Ovary (tissue), 9 donors: ENCODE results near the gene PTER. TPM values are rescaled to one million over a fixed set of nuclear protein-coding genes. Genes with fewer than 3 reads are reported as not detected.

Experiments used
- DNase-seq, 5 donors: peaks; one replicate each; pipeline ENCODE4 v3.0.0-alpha.2; 2019 to 2020
- H3K27ac ChIP-seq, 2 donors: fragments of 200-600 bp; one replicate each; pipeline versions ENCODE4 v1.5.1 to v1.8.0; 2019 to 2022
- H3K27me3 ChIP-seq: fragments of 200-600 bp; one replicate; pipeline ENCODE4 v1.8.0; 2022
- H3K36me3 ChIP-seq: fragments of 200-600 bp; sonication (generic); one replicate; pipeline ENCODE4 v1.5.1; 2019
- H3K4me1 ChIP-seq: one replicate; pipeline ENCODE4 v1.8.1; 2013; ENCODE audit warnings: mild to moderate bottlenecking, moderate library complexity; ENCODE audit not compliant: insufficient read depth
- H3K4me3 ChIP-seq: fragments of 200-600 bp; sonication (generic); one replicate; pipeline ENCODE4 v1.5.1; 2017
- H3K9me3 ChIP-seq, 2 donors: fragments of 200-600 bp in 1 of 2; sonication (generic) in 1 of 2; one replicate each; pipeline versions ENCODE4 v1.5.1 to v1.8.1; 2013 to 2019; ENCODE audit warnings: mild to moderate bottlenecking in 1 of 2, moderate library complexity in 1 of 2
- EP300 ChIP-seq: sonication (generic); formaldehyde crosslinking; IDR thresholded peaks from one replicate; pipeline ENCODE4 v1.6.1; 2017; ENCODE audit warnings: antibody characterized with exemption
- POLR2A ChIP-seq: fragments of 450-650 bp; IDR thresholded peaks from one replicate; pipeline ENCODE4 v1.6.1; 2017; ENCODE audit warnings: antibody characterized with exemption, mild to moderate bottlenecking, moderate library complexity
- WGBS, 3 donors: extraction: QIAGEN DNeasy Blood & Tissue Kit in 1 of 3; methylation state at CpG; one replicate each; pipeline versions ENCODE4 v1.1.5 to v1.1.7; 2013 to 2017; 5-methylcytosine and 5-hydroxymethylcytosine counted together
- intact Hi-C, 4 donors: fragments of 100-400 bp; cut with DNase I; formaldehyde crosslinking; loops; one replicate each; pipeline versions ENCODE4 v1.11.0 to v1.15.1; 2022 to 2023
- polyA plus RNA-seq, 2 donors: library from polyadenylated mRNA; stranded (reverse); fragments of 200-250 nt in 1 of 2; fragments of 350-450 nt in 1 of 2; fragmentation: Illumina TruSeq in 1 of 2; extraction: RNeasy Lipid Tissue Mini Kit (QIAGEN cat#74804) in 1 of 2; gene quantifications; one replicate each; pipeline ENCODE4 v1.2.3, GENCODE V29; 2013 to 2014
- total RNA-seq, 7 donors: library from RNA; depleted of rRNA in 2 of 7; stranded (reverse); fragments of >200 nt in 2 of 7; fragmentation: NEBNext Ultra II Directional in 3 of 7; extraction: Animal tissue kit (Norgen Biotek cat#: 25700) in 3 of 7; gene quantifications; one replicate each; pipeline versions ENCODE4 v1.1.0 to v1.2.4, GENCODE V29; 2016 to 2023
- TF ChIP-seq, protein P1 (sequence below), 3 donors: fragments of 450-650 bp in 2 of 3; fragments of 200-600 bp in 1 of 3; IDR thresholded peaks; one replicate each; pipeline versions ENCODE4 v1.5.1 to v1.8.0; 2016 to 2022; ENCODE audit warnings: antibody characterized with exemption in 3 of 3, mild to moderate bottlenecking in 1 of 3
- donor health status: DM: no; HTN: no; CAD: no; lungs with moderate emphysema.
- donor health status: DM: no; HTN: no; CAD: no.
- donor health status: Bipolar disorder and iron deficiency.
- donor health status: DM: yes; HTN: yes; CAD: no.
- donor health status: DM: no; HTN: no; CAD: no.
- donor health status: DM: yes; HTN: yes; CAD: no.

The PTER gene
- total and polyA plus RNA-seq, 9 donors: 1.5 to 19.2 (median 4.2) TPM

DNA sequence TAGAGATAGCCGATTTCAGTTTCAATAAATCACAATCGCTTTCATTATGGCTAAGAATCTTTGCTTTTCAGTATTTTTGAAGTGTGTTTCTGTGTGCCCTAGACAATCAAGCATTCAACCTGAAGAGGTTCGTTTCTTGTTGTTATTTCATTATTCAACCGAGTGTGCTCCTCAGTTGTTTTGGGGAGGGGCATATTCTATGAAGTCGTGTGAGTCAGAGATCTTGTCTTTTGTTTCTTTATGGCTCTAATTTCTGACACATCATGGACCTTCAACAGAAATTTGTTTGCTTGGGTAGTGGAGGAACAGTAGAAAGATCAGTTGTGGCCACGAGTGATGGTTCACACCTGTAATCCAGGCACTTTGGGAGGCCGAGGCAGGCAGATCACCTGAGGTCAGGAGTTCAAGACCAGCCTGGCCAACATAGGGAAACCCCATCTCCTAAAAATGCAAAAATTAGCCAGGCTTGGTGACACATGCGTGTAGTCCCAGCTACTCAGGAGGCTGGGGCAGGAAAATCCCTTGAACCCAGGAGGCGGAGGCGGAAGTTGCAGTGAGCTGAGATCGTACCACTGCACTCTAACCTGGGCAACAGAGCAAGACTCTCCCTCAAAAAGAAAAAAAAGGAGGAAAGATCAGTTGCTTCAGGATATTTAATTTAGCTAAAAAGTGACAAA, 46.6 kb downstream of the PTER start:
- DNase-seq: no peak
- TF ChIP-seq POLR2A: no peak
- TF ChIP-seq, protein P1, sequence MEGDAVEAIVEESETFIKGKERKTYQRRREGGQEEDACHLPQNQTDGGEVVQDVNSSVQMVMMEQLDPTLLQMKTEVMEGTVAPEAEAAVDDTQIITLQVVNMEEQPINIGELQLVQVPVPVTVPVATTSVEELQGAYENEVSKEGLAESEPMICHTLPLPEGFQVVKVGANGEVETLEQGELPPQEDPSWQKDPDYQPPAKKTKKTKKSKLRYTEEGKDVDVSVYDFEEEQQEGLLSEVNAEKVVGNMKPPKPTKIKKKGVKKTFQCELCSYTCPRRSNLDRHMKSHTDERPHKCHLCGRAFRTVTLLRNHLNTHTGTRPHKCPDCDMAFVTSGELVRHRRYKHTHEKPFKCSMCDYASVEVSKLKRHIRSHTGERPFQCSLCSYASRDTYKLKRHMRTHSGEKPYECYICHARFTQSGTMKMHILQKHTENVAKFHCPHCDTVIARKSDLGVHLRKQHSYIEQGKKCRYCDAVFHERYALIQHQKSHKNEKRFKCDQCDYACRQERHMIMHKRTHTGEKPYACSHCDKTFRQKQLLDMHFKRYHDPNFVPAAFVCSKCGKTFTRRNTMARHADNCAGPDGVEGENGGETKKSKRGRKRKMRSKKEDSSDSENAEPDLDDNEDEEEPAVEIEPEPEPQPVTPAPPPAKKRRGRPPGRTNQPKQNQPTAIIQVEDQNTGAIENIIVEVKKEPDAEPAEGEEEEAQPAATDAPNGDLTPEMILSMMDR (IDR thresholded peaks at IDR 0.05): no peak
- TF ChIP-seq EP300: no peak
- WGBS, 3 donors: 86 to 88% (median 87%) methylated on average over 11 of the region's 11 CpGs
- no peak overlapping the region for H3K27ac ChIP-seq
- H3K4me1 ChIP-seq: no peaks in the 10 kb centered on the region
- no peak overlapping the region for H3K4me3 ChIP-seq
- no peaks in the 10 kb centered on the region for H3K36me3 ChIP-seq
- no peaks in the 10 kb centered on the region for H3K27me3 ChIP-seq
- intact Hi-C loops: no loop called here
- H3K9me3 ChIP-seq: no peaks in the 10 kb centered on the region

DNA sequence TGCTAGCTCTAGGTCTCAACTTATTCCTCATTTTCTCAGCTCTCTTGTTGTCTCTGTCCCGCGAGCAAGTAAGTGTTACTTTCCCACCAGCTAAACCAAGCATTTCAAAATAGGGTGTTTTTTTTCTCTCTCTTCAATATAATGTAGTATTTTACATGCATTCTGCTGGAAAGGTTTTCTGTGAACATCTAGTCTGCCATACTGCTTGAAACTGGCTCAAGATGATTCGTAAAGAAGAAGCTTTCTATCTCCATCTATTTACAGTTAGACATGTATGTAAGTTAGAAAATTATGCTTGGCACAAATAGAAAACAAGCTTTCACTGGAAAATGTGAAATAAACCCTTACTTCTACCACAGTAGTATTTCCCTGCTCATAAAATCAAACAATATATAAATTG, 53.7 kb downstream of the PTER start:
- no peak for DNase-seq
- TF ChIP-seq, protein P1 (IDR thresholded peaks at IDR 0.05): no peak
- TF ChIP-seq POLR2A: no peak
- TF ChIP-seq EP300: no peak
- Histone ChIP-seq H3K27ac (no peak overlapping the region), H3K4me1 (no peaks in the 10 kb centered on the region), H3K27me3 (no peaks in the 10 kb centered on the region), H3K4me3 (no peak overlapping the region), H3K9me3 (no peaks in the 10 kb centered on the region), H3K36me3 (no peaks in the 10 kb centered on the region)
- intact Hi-C loops: no loop called here
- WGBS, 3 donors: 92 to 94% (median 92%) methylated on average over 3 of the region's 3 CpGs

DNA sequence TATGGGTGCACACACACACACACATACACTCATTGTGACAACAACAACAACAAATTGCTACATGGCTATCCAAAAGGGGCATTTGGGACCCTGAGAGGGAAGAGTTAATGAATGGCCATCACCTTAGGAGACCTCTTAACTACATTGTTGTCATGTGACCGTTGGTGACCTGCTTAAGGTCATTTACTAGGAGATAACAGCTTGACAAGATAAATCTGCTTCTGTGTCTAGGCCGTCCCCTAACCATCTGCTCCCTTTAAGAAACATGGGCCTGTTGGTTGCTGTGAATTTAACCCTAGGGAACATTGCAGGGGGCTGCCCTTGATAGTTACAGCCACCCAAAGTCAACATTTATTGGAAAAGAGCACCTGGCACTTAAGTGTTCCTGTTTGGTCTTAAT, 55.1 kb downstream of the PTER start:
- no peaks in the 10 kb centered on the region for H3K4me1 ChIP-seq
- intact Hi-C loops: no loop called here
- TF ChIP-seq EP300: no peak
- TF ChIP-seq, protein P1 (IDR thresholded peaks at IDR 0.05): no peak
- TF ChIP-seq POLR2A: no peak
- DNase-seq: no peak
- no peaks in the 10 kb centered on the region for H3K36me3 ChIP-seq
- no peak overlapping the region for H3K4me3 ChIP-seq
- no peak overlapping the region for H3K27ac ChIP-seq
- H3K27me3 ChIP-seq: no peaks in the 10 kb centered on the region
- 19 to 36% (median 27%) methylated on average over 2 of the region's 2 CpGs for WGBS, 3 donors
- H3K9me3 ChIP-seq: no peaks in the 10 kb centered on the region

DNA sequence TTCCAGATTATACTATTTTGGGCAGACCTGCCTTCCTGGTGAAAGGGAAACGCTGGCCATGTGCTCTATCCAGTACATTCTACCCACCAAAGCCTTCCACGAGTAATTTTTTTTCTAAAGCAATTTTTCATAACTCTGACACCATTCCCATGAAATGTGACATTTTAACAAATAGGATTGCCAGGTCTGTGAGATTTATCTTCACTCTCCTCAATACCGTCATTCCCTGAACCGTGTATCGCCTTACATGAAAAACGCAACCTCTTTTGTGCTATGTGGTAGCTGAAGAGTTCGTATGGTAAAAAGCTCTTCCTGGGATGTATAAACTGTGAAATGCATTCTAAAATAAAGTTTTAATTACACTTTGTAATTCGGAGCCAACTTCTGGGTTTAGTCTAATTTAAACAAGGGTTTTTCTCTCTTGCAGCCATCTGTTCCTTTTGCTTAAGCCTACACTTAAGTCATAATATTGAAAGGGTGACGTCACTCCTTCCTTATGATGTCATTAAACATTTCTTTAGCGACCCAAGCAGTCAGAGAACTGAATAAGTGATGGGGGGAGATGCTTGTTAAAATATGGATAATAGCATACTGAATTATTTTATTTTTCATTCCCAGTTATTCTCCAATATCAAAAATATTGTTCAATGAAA, 57.2 kb downstream of the PTER start:
- H3K4me3 ChIP-seq: no peak overlapping the region
- H3K27ac ChIP-seq: no peak overlapping the region
- DNase-seq: no peak
- H3K36me3 ChIP-seq: no peaks in the 10 kb centered on the region
- TF ChIP-seq EP300 (no peak), POLR2A (no peak)
- TF ChIP-seq, protein P1 (IDR thresholded peaks at IDR 0.05): no peak
- no peaks in the 10 kb centered on the region for H3K4me1 ChIP-seq
- H3K27me3 ChIP-seq: no peaks in the 10 kb centered on the region
- H3K9me3 ChIP-seq: no peaks in the 10 kb centered on the region
- WGBS, 3 donors: 66 to 79% (median 76%) methylated on average over 10 of the region's 10 CpGs
- intact Hi-C loops: no loop called here
